Measurements from ENCODE around the gene ZNF584. TPM values are rescaled to one million over a fixed set of nuclear protein-coding genes. Genes with fewer than 3 reads are reported as not detected.

ZNF584 gene
- total and polyA plus RNA-seq, 7 donors = 8.7 to 23.8 (median 13.2) TPM

DNA sequence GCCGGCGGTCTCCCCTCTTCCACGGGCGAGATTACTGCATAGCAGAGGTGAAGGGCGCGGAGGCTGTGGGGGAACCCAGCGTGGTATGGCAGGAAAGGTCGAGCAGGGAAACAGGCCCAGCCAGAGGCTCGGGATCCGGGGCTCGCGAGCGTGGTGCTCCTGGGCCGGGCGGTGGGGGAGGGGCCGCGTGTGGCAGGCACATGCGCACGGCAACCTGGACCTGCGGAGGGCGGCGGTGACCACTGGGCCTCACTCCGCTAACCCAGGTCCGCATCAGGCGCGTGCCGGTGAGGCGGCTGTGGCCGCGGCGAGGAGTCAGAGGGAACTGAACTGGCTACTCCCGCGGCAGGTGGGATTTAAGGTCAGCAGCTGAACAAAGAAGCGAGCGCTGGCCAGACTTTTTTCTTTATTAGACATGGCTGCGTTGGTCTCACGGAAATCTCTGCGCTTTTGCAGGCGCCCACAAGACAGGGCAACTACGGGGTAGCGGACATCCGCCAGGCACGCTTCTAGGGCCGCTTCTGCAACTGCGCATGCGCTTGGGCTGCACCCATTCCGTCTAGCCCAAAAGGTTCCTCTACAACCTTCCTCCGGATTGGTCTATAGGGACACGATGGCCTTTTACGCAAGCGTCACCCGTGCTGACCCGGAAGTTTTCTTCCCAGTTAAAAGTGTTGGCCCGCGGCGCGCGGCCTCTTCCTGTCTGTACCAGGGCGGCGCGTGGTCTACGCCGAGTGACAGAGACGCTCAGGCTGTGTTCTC lies 21.7 kb upstream of the ZNF584 start, which contains the start of gene RPS5:
Gene RPS5, plus strand, starts transcription at position 694 of the 762 bp plus-strand sequence. CDS start 869 bp downstream, outside the sequence.
- Histone ChIP-seq H3K4me1 (peaks cover 34% of the 10 kb centered on the region), H3K27ac (peak within 1 kb of the TSS; percentile 96), H3K27me3 (ENCODE audit: insufficient read depth in 3 of 3, low read length in 2 of 3) (no peaks in the 10 kb centered on the region), H3K4me3 (peak within 1 kb of the TSS; percentile 91), H3K9me3 (no peaks in the 10 kb centered on the region), H3K36me3 (ENCODE audit: insufficient read depth in 1 of 2, low read depth in 1 of 2) (peaks cover 3 to 36% of the 10 kb centered on the region in 2 donors)
- intact Hi-C loops (cut with DNase I) = no loop called here
- peak; percentile 92 to 95 (median 94) for ATAC-seq
- peak; percentile 95 to 98 for DNase-seq
- 0 to 1% (median 0%) methylated on average over 64 of the region's 64 CpGs for WGBS, 3 donors
- TF ChIP-seq, protein P1, sequence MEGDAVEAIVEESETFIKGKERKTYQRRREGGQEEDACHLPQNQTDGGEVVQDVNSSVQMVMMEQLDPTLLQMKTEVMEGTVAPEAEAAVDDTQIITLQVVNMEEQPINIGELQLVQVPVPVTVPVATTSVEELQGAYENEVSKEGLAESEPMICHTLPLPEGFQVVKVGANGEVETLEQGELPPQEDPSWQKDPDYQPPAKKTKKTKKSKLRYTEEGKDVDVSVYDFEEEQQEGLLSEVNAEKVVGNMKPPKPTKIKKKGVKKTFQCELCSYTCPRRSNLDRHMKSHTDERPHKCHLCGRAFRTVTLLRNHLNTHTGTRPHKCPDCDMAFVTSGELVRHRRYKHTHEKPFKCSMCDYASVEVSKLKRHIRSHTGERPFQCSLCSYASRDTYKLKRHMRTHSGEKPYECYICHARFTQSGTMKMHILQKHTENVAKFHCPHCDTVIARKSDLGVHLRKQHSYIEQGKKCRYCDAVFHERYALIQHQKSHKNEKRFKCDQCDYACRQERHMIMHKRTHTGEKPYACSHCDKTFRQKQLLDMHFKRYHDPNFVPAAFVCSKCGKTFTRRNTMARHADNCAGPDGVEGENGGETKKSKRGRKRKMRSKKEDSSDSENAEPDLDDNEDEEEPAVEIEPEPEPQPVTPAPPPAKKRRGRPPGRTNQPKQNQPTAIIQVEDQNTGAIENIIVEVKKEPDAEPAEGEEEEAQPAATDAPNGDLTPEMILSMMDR (IDR thresholded peaks at IDR 0.05) = no peak

- peak overlapping the region; percentile 96 for H3K27ac ChIP-seq
- H3K27me3 ChIP-seq (ENCODE audit: insufficient read depth in 3 of 3, low read length in 2 of 3) = no peaks in the 10 kb centered on the region
- TF ChIP-seq, protein P1 (IDR thresholded peaks at IDR 0.05) = no peak
- H3K9me3 ChIP-seq = no peaks in the 10 kb centered on the region
- WGBS, 3 donors = 5 to 7% (median 6%) methylated on average over 39 of the region's 39 CpGs
- no peak for DNase-seq
- ATAC-seq = peak in 2 of 4 donors; percentile 4 to 22
- H3K4me3 ChIP-seq = peak overlapping the region; percentile 91
- intact Hi-C loops (cut with DNase I) = no loop called here
- H3K4me1 ChIP-seq = peaks cover 30% of the 10 kb centered on the region
- H3K36me3 ChIP-seq (ENCODE audit: insufficient read depth in 1 of 2, low read depth in 1 of 2) = peaks cover 3 to 41% of the 10 kb centered on the region in 2 donors
These were observed 20.9 kb upstream of the ZNF584 start for GRCh38 chr19:58387338-58388174.

- 79 to 81% (median 80%) methylated on average over 3 of the region's 3 CpGs for WGBS, 3 donors
- peak overlapping the region; percentile 96 for H3K27ac ChIP-seq
- H3K27me3 ChIP-seq (ENCODE audit: insufficient read depth in 3 of 3, low read length in 2 of 3) = no peaks in the 10 kb centered on the region
- peak overlapping the region; percentile 91 for H3K4me3 ChIP-seq
- H3K9me3 ChIP-seq = no peaks in the 10 kb centered on the region
- ATAC-seq = no peak
- H3K4me1 ChIP-seq = peaks cover 30% of the 10 kb centered on the region
- no peak for DNase-seq
- TF ChIP-seq, protein P1 (IDR thresholded peaks at IDR 0.05) = no peak
- intact Hi-C loops (cut with DNase I) = no loop called here
- H3K36me3 ChIP-seq (ENCODE audit: insufficient read depth in 1 of 2, low read depth in 1 of 2) = peaks cover 3 to 47% of the 10 kb centered on the region in 2 donors
These were observed 20.3 kb upstream of the ZNF584 start for GRCh38 chr19:58388175-58388526.

GRCh38 chr19:58392945-58393724 lies 15.3 kb upstream of the ZNF584 start:
- peaks cover 9 to 66% of the 10 kb centered on the region in 2 donors for H3K36me3 ChIP-seq (ENCODE audit: insufficient read depth in 1 of 2, low read depth in 1 of 2)
- intact Hi-C loops (cut with DNase I) = no loop called here
- no peaks in the 10 kb centered on the region for H3K9me3 ChIP-seq
- H3K4me3 ChIP-seq = no peak overlapping the region
- H3K4me1 ChIP-seq = peaks cover 14% of the 10 kb centered on the region
- ATAC-seq (no peak), DNase-seq (no peak)
- H3K27me3 ChIP-seq (ENCODE audit: insufficient read depth in 3 of 3, low read length in 2 of 3) = peaks cover 0 to 13% (median 8%) of the 10 kb centered on the region in 3 donors
- TF ChIP-seq, protein P1 (IDR thresholded peaks at IDR 0.05) = no peak
- no peak overlapping the region for H3K27ac ChIP-seq
- 88 to 90% (median 88%) methylated on average over 24 to 26 of the region's 26 CpGs for WGBS, 3 donors
